Left ventricle myocardium superior (tissue), 1 donor: ENCODE data around the gene CERK. TPM values are rescaled to one million over a fixed set of nuclear protein-coding genes. Genes with fewer than 3 reads are reported as not detected.

Source experiments
- ATAC-seq: fragments of 200-7000 bp; cut with Tn5 transposase; one replicate; pipeline ENCODE4 v1.9.1; 2020; ENCODE audit warnings: mild to moderate bottlenecking, moderate library complexity
- DNase-seq: peaks from one replicate; pipeline ENCODE4 v3.0.0-alpha.2; 2020
- intact Hi-C: fragments of 100-400 bp; cut with micrococcal nuclease; formaldehyde crosslinking; loops from one replicate; pipeline ENCODE4 v1.11.0; 2022
- total RNA-seq: library from RNA; stranded (reverse); fragmentation: NEBNext Ultra II Directional; extraction: Animal tissue kit (Norgen Biotek cat#: 25700); gene quantifications from one replicate; pipeline ENCODE4 v1.2.1, GENCODE V29; 2021
- donor health status: DM: no; HTN: yes; CAD: no; lungs with severe emphysema.

Gene CERK
- total RNA-seq, 1 donor from 2014 or later: 87.5 TPM

DNA sequence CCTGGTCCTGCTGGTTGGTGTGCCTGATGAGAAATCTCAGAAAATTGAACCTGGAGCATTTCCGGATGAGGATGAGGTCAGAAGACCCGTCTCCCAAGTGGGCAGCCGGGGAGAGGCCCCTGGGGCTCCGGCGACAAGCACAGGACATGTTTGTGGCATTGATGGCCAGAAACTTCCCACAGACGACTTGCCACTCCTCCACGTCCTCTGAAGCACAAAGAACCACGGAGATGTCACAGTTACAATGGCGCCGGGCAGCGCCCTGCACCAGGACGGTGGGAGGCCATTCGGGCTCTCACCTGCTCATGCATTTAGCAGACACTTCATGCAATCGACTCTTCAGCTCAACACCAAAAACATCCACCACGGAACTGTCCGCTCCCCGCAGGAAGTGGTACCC lies 46.5 kb downstream of the CERK start:
- no peak for ATAC-seq
- DNase-seq: no peak
- intact Hi-C loops: no loop called here

DNA sequence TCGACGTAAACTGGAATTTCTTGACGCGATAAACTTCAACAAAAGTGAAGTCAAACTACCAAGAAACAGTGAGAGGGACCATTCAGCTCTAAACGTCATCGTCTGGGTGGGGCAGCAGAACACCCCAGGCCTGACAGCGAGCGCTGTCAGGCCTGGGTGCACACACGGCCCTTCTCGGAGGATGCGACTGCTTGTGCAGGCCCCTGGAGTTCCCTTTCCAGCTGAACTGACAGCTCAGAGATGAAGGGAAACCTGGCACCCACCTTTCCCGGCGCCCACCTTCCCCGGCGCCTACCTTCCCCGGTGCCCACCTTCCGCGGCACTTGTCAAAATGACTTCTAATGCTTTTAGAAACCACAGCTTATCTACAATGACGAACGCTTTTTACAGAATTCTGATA lies 47.9 kb downstream of the CERK start:
- ATAC-seq (no peak), DNase-seq (no peak)
- intact Hi-C loops: no loop called here

DNA sequence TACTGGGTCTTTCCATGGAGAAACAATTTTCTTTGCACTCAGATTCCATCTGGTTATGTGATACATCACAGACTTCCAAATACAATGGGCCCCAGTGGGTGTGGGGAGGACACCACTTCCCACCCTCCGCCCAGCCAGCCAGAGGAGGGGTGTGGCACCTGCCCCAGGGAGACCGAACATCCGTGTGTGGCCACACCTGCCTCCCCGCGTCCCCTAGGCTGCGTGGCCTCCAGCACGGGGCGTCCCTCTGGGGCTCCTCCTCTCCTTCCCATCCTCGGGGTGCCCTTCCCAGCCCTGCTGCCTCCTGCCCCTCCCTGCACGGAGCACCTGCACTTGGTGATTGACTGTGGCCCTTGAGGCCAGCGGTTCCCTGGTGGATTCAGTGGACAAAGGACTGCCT lies 49.1 kb downstream of the CERK start:
- peak; percentile 75 for DNase-seq
- intact Hi-C loops: loop anchor here (10.0 kb wide), 2 partner anchors 46 to 124 kb away; partner anchors contain the start of gene CERK
- ATAC-seq: peak; percentile 37

DNA sequence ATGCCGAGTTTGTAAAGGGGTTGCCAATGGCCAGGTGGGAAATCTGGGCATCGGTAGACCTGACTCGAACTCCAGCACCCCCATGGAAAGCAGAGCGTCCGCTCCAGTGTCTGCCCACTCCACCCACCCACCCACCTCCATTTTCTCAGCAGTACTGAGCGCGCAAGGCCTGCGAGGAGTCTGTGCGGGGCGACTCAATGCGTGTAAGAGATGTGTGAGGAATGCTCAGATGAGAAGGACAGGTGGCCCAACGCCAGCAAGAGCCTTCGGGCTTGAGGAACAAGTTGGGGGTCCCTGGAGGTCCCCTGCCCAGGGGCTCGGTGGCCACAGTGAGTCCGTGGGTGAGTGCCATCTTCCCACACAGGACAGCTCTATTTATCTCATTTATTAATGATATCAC lies 50.6 kb downstream of the CERK start:
- no peak for ATAC-seq
- DNase-seq: no peak
- intact Hi-C loops: loop anchor here (10.0 kb wide), 2 partner anchors 47 to 123 kb away; partner anchors contain the start of gene CERK

DNA sequence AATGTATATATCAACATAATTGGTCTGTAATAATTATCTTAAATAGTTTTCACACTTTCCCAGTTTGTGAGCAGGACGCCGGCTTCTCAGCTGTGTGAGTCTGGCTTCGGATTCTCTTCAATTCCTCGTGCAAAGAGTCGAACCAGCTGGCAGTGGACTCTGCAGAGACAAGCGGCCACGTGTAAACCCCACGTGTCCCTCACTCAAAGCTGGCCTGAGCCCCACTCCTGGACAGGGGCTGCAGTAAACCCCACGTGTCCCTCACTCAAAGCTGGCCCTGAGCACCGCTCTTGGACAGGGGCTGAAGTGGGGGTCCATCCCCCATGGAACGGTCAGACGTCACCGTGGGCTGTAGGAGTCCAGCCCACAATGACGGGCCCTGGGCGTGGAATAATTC lies 51.0 kb downstream of the CERK start:
- DNase-seq (peak; percentile 66), ATAC-seq (peak; percentile 2)
- intact Hi-C loops: loop anchor here (10.0 kb wide), 2 partner anchors 48 to 122 kb away; partner anchors contain the start of gene CERK

DNA sequence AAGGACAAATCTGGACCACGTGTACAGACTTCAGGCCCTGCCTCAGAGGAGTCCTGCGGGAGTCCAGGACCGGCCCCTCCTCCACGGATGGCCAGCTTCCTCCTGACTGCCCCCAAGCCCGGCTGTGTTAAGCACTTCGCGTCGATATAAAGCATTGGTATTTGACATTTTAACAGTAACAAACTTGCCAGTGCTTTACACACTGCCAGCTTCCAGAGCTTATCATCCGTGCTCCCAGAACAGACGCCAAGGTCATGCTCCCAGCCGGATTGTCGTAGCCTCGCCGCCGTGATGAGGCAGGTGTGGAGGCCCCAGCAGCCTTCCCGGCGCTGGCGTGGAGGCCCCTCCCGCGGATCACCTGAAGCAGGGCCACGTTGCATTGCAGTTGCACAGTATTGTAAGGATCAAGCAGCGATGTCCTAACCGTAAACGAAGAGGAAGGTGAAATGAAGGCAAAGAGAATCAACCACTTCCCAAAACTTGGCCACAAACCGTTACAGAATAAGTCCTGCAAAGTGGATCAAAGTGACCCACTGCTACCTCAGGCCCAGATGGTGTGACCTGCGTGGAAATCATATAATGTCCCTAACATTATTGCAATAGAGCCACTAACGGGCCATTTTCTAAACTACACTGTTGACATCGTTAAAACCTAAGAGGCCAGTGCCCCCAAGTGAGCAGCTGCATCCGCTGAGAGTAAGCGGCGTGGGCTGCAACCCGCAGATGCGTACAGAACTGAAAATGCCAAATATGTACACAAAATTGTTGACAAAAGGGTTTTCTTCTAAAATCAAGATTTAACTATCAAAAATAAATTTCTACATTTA lies 51.6 kb downstream of the CERK start:
- DNase-seq (peak; percentile 74), ATAC-seq (peak; percentile 67)
- intact Hi-C loops: loop anchor here (10.0 kb wide), 2 partner anchors 48 to 122 kb away; partner anchors contain the start of gene CERK

DNA sequence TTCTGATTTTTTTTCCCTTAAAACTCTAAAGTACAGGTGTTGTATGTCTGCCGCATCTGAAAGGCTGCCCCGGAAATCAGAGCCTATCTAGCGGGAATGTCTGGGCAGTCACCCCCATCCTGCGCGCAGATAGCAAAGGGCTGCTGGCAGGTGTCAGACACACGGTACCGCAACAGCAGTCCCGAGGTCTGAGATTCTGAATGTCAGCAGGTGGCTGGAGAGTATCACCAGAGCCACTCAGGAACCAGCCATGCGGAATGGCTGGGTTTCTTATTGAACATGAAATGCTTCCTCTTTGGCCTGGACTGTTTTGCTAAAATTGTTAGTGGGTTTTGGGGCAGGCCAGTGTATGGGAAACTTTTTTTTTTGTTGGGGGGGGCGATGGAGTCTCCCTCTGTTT lies 53.3 kb downstream of the CERK start:
- DNase-seq: peak; percentile 70
- peak; percentile 69 for ATAC-seq
- intact Hi-C loops: loop anchor here (10.0 kb wide), 2 partner anchors 50 to 120 kb away; partner anchors contain the start of gene CERK

DNA sequence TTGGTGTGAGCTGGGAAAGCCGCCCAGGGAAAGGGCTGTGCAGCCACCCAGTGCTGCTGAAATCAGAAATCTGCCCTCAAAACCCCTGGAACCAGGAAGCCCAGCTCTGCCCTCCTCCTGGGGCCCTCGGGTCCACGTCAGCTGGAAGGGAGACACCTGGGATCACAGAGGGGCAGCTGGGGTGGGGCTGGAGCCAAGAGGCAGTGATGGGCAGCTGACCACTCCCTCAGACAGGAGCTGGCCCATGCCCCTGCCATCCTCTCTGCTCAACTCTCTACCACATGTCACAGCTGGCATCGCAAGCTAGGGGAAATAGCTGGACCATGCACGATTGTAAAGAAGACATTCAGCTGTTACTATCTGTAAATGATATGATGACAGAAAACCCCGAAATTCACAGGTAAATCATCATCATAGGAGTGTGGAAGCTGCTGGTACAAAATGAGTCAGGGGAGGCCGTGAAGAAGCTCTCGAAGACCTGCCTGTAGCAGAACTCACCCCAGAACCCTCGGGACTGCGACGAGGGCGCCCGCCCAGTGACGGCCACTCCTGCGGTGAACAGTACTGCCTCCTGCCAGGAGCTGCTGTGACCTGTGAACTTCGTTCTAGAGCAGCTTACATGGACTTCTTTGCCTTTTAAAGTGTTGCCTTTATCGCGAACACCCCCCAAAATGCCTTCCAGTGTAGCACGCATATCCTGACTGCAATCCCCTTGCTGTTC lies 55.9 kb downstream of the CERK start:
- ATAC-seq (no peak), DNase-seq (no peak)
- intact Hi-C loops: loop anchor here (10.0 kb wide), 2 partner anchors 53 to 117 kb away; partner anchors contain the start of gene CERK

DNA sequence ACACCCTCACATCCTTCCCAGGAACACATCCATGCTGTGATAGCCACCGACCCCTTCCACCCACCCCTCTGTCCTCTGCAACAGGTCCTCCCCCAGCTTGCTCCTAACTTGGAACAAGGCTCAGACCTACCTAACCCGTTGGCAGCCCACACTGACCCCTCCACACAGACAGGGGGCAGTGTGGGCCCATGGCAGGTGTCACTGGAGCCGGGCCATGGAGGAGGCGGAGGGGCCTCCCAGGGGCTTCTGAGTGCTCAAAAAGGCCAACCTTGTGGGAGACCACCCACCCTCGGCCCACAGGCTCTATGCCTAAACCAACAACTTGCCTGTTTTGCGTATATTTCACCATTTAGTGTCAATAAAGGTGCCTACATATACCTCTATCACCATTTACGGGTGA lies 57.0 kb downstream of the CERK start:
- intact Hi-C loops: loop anchor here (10.0 kb wide), 2 partner anchors 54 to 116 kb away; partner anchors contain the start of gene CERK
- no peak for DNase-seq
- ATAC-seq: no peak

DNA sequence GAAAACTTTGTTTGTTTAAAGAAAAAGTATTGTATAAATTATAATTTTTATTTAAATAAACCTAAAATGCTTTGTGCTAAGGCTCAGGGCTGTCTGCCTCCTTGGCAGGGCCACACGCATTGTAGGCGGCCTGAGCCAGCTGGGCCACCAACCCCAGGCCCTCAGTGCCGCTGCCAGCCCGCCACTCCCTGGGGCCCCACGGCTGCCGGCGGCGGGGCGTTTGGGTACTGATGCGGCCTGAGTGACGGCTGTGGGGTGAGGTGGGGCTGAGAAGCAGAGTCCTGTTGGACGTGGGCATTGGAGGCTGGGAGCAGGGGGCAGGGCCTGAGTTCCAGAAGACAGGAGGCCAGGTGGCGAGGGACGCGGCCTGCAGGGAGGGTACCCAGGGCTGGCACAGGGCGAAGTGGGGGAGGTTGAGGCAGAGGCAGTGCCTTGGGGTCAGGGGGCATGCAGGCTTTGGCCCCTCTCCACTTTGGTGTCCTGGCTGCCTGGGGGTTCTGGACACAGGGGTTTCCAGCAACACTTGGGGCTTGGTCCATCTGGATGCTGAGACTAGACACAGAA lies 58.3 kb downstream of the CERK start:
- intact Hi-C loops: loop anchor here (10.0 kb wide), 2 partner anchors 55 to 115 kb away; partner anchors contain the start of gene CERK

DNA sequence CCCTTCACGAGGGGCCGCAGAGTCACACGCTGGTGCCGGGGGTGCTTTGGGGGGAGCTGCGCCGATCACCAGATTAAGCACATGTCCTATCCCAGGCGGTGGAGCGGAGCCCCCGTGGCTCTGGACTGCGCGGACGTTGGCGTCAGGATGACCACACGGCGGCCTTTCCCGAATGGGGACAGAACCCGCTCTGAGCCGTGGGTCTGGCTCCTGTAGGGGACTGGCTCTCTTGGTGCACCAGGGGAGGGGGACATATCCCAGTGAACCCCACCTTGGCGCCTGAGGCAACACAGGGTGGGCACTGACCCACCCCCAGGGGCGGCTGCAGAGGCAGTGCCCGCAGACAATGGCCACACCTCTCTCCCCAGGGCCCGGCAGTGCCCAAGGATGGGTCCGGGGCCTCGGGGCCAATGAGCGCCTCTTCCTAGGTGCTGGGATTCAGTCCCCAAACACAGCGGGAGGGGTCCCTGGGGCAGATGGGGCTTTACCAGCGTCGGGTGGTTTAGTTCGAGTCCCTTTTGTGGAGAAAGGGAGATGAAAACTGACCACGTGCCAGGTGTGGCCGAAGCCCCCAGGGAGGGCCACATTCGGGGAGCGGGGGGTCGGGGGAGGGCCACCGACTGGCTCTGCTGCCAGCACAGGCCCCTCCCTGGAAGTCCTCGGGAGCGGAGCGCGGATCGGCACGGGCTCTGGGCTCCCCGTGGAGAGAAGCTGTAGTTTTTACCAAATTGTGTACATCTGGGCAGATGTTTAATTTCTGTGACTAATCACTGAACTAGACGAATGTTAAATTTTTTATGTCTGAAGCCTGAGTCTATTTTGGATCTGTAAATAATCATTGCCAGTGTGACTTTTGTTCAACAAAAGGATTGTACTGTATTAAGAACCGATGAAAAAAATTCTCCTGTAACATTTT lies 59.0 kb downstream of the CERK start:
- intact Hi-C loops: no loop called here
- no peak for DNase-seq
- no peak for ATAC-seq

More for the DNA sequence above, 58.3 kb downstream of the CERK start:
- no peak for DNase-seq
- ATAC-seq: no peak

DNA sequence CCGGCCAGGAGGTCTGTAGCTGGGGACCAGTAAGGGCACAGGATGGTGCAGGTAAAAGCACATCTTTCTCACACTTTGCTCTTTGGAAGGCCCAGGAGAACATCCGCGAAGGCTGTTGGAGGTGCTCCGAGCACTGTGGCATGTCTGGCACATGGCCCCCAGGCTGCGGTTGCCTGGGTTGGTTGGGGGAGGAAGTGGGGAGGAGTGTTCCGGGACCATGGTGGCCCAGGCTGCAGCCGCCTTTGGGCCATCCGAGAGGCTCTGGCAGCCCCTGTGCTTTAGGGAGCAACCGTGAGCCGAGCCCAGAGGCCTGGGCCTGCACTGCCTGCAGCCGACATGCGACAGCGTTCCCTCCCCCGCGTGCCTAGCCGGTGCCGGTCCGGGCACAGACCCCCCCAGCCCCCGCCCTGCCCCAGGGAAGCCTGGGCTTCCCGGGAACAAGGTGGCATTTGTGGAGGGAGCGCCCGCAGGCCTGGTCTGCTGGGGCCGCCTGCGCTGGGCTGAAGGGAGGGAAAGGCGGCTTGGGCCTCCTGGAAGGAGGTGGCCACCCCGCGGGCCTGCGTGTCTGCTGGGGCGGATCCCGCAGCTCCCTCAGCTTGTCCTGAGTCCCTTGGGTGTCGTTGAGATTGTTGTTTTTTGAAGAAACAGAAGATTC lies 59.9 kb downstream of the CERK start:
- intact Hi-C loops: no loop called here
- ATAC-seq (no peak), DNase-seq (no peak)

DNA sequence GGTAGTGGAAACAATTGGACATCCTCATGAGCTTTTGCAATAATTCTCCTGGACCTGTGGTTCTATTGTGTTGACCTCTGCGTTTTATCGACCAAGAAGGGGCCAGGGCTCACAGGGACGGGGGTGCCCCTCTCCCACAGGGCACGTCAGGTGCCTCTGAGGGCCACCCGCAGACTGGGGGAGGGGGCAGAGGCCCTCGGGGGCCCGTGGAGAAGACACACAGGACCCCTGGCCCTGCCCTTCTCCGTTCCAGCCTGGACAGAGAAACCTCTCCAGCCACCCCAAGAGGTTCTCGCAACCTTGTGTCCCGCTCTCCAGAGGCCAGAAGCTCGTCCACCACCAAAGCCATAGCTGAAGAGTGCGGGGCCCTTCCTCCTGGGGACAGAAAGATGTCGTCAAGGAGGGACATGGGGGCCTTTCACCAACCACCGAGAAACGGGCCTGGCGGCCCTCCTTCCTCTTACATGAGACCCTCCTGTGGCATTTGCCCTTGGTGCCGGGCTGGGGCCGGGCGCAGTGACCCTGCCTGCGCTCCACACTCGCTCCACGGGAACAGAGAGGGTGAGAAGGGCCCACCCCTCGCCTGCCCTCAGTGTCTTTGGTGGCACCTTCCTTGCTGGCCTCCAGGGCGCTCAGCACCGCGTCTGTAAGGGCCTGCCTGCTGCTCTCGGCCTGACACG lies 60.6 kb downstream of the CERK start:
- intact Hi-C loops: no loop called here
- no peak for DNase-seq
- ATAC-seq: no peak

DNA sequence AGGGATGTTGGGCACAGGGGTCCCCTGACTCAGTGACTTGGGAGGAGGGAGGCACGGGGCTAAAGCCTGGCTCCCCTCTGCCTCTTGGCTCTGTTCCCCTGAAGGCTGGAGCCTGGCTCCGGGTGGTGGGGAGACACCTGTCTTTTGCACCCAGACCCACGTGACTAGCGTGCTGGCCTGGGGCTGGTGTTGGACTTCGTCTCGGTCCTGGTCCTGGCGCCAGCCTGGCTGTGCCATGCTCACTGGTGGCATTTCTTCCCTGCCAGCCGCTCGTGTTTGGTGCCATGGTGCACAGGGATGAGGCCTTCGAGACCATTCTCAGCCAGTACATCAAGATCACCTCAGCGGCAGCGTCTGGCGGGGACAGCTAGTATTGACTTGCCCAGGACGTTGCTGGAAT lies 61.2 kb downstream of the CERK start:
- intact Hi-C loops: no loop called here
- peak; percentile 61 for DNase-seq
- ATAC-seq: peak; percentile 30

DNA sequence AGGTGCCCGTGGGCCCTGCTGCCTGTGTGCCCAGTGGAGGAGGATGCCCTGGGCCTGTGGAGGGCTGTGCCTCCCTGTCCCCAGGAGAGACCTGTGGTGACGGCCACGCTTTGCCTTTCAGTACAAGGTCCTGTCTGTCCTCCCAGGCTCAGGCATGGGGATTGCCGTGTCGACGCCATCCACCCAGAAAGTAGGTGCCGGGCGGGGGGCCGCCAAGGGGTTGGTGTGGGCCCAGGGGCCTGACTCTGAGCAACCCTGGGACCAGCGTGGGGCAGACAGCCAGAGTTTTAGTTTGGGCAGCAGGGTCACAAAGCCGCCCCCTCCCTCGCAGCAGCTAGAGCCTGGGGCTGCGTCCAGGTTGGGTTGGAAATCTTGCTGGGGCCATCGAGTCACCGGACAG lies 61.6 kb downstream of the CERK start:
- intact Hi-C loops: no loop called here
- DNase-seq (no peak), ATAC-seq (peak; percentile 3)

DNA sequence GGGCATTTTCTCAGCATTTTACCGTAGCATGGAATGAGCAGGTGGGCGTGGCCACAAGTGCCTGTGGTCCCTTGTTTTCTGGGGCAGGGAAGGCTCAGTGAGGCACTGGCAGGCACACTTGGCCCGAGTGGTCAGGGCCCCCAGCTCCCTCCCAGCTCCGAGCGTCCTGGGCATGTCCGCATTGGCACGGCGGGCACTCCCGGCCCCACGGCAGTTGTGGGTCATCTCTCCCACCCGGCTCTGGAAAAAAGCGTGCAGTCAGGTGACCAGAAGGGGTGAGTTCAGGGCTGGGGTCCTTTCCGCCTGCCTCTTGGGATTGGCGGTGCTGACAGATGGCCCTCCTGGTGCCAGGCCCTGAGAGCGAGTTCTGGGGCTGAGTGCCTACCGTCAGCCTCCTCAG lies 62.1 kb downstream of the CERK start:
- DNase-seq (no peak), ATAC-seq (peak; percentile 1)
- intact Hi-C loops: no loop called here

DNA sequence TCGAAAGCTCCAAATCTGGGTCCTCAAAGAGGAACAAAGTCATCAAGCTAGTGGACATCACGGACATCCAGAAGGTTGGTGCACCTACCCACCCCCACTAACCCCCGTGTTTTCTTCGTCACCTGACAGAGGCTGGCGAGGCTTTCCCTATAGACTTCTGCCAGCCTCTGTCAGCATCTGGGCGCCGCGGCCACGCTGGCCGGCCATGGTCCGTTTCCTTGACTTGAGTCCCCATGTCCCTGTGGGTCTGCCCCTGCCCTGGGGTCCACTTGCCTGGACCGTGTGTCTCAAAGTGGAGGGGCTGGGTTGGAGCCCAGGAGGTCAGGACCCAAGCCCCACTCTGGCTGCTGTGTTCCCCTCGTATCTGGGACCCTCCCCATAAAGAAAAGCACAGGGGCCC lies 62.6 kb downstream of the CERK start:
- ATAC-seq (no peak), DNase-seq (no peak)
- intact Hi-C loops: no loop called here

DNA sequence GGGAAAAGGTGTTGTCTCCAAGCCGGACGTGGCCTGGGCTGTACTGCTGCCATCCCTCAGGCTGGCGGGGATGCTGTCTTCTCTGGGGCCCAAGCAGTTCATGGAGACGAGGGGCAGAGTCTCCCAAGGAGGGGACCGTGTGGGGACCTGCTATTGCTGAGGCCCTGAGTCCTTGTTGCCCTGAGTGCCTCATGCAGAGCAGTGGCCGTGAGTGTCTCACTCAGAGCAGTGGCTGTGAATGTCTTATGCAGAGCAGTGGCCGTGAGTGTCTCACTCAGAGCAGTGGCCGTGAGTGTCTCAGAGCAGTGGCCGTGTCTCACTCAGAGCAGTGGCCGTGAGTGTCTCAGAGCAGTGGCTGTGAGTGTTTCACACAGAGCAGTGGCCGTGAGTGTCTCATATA lies 63.1 kb downstream of the CERK start:
- ATAC-seq: no peak
- intact Hi-C loops: no loop called here
- no peak for DNase-seq
